ENCODE data around the gene KIF17.

DNA sequence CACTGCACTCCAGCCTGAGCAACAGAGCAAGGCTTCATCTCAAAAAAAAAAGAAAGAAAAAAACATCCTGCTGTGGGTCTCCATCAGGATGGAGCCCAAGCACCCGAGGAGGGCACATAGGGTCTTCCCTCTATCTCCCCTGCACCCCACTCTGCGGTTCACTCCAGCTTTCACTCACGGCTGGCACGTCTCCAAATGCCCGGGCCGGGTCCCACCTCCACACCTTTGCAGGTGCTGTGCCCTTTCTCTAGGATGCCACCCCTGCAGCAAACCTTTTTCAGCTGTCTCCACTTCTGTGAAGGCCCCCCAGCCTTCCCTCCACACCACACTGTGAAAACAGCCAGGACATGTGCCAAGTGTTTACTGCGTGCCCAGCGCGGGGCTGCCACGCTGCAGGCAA lies 34.2 kb downstream of the KIF17 start:
- TF ChIP-seq, protein P1, sequence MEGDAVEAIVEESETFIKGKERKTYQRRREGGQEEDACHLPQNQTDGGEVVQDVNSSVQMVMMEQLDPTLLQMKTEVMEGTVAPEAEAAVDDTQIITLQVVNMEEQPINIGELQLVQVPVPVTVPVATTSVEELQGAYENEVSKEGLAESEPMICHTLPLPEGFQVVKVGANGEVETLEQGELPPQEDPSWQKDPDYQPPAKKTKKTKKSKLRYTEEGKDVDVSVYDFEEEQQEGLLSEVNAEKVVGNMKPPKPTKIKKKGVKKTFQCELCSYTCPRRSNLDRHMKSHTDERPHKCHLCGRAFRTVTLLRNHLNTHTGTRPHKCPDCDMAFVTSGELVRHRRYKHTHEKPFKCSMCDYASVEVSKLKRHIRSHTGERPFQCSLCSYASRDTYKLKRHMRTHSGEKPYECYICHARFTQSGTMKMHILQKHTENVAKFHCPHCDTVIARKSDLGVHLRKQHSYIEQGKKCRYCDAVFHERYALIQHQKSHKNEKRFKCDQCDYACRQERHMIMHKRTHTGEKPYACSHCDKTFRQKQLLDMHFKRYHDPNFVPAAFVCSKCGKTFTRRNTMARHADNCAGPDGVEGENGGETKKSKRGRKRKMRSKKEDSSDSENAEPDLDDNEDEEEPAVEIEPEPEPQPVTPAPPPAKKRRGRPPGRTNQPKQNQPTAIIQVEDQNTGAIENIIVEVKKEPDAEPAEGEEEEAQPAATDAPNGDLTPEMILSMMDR (IDR thresholded peaks at IDR 0.05; ENCODE audit: control extremely low read depth in 1 of 3, insufficient read depth in 1 of 3, low read depth in 1 of 3, low read length in 3 of 3): no peak
- TF ChIP-seq SP1 (IDR thresholded peaks at IDR 0.05; ENCODE audit: low read depth, low read length) (no peak), EP300 (IDR thresholded peaks at IDR 0.05; ENCODE audit: borderline replicate concordance in 1 of 2, low read depth in 2 of 2, low read length in 2 of 2) (no peak), POLR2AphosphoS5 (IDR thresholded peaks at IDR 0.05; ENCODE audit: low read depth, low read length) (no peak), MAFK (IDR thresholded peaks at IDR 0.05; ENCODE audit: low read depth, low read length) (no peak)
- TF ChIP-seq, protein P2, sequence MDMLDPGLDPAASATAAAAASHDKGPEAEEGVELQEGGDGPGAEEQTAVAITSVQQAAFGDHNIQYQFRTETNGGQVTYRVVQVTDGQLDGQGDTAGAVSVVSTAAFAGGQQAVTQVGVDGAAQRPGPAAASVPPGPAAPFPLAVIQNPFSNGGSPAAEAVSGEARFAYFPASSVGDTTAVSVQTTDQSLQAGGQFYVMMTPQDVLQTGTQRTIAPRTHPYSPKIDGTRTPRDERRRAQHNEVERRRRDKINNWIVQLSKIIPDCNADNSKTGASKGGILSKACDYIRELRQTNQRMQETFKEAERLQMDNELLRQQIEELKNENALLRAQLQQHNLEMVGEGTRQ (IDR thresholded peaks at IDR 0.05; ENCODE audit: low read length): no peak
